GM19025 (cell line): Measurements from ENCODE around the gene INO80C.
"Not testable (repeated sequence)": the region's sequence is repeated elsewhere in the genome, so short reads cannot be mapped to it uniquely, and the experiment has no call there.

Experiments
- ATAC-seq: cut with Tn5 transposase; IDR thresholded peaks from one replicate; pipeline ENCODE4 v1.9.1; 2021; ENCODE audit warnings: mild to moderate bottlenecking, low read depth, moderate library complexity; ENCODE audit not compliant: unreplicated experiment

Gene INO80C

GRCh38 chr18:35489913-35490490 lies 7.8 kb downstream of the INO80C start:
- ATAC-seq = no peak

- ATAC-seq = not testable (repeated sequence)
These were observed 8.5 kb downstream of the INO80C start for GRCh38 chr18:35489281-35489680.

- ATAC-seq = not testable (repeated sequence)
These were observed 9.4 kb downstream of the INO80C start for GRCh38 chr18:35488396-35488795.

GRCh38 chr18:35487525-35487924 lies 10.2 kb downstream of the INO80C start:
- ATAC-seq = not testable (repeated sequence)

GRCh38 chr18:35485852-35486251 lies 11.9 kb downstream of the INO80C start:
- no peak for ATAC-seq

GRCh38 chr18:35484034-35484433 lies 13.7 kb downstream of the INO80C start:
- no peak for ATAC-seq

GRCh38 chr18:35481960-35482366 lies 15.8 kb downstream of the INO80C start:
- ATAC-seq = no peak

GRCh38 chr18:35479911-35480586 lies 17.7 kb downstream of the INO80C start:
- ATAC-seq = no peak

- ATAC-seq = peak; percentile 74
These were observed 19.0 kb downstream of the INO80C start for GRCh38 chr18:35478520-35479435.

GRCh38 chr18:35477974-35478373 lies 19.8 kb downstream of the INO80C start:
- no peak for ATAC-seq

- ATAC-seq = no peak
These were observed 20.3 kb downstream of the INO80C start for GRCh38 chr18:35477497-35477896.

GRCh38 chr18:35474884-35475283 lies 22.9 kb downstream of the INO80C start:
- no peak for ATAC-seq

- no peak for ATAC-seq
These were observed 24.2 kb downstream of the INO80C start for GRCh38 chr18:35473562-35473961.

- ATAC-seq = no peak
These were observed 27.3 kb downstream of the INO80C start for GRCh38 chr18:35470435-35470834.

- ATAC-seq = no peak
These were observed 28.0 kb downstream of the INO80C start for GRCh38 chr18:35469725-35470124.

- ATAC-seq = no peak
These were observed 29.0 kb downstream of the INO80C start for GRCh38 chr18:35468711-35469110.

GRCh38 chr18:35467624-35468016 lies 30.1 kb downstream of the INO80C start:
- ATAC-seq = peak; percentile 97

GRCh38 chr18:35466815-35467623 lies 30.7 kb downstream of the INO80C start:
- ATAC-seq = no peak

GRCh38 chr18:35466334-35466733 lies 31.4 kb downstream of the INO80C start:
- ATAC-seq = no peak

- ATAC-seq = no peak
These were observed 32.4 kb downstream of the INO80C start for GRCh38 chr18:35465329-35465728.
